HepG2 (cell line): ENCODE data around the gene MRPL58.
"Not testable (repeated sequence)": the region's sequence is repeated elsewhere in the genome, so short reads cannot be mapped to it uniquely, and the experiment has no call there.

Source experiments
- CTCF ChIP-seq: sonication (generic); formaldehyde crosslinking; IDR thresholded peaks from 2 replicates; pipeline ENCODE4 v1.5.0; 2020; ENCODE audit warnings: mild to moderate bottlenecking, missing genetic modification reagents, moderate library complexity
- EP300 ChIP-seq, 3 experiments: sonication (generic) in 1 of 3; formaldehyde crosslinking in 1 of 3; IDR thresholded peaks; 2 replicates each; pipeline versions ENCODE4 v1.5.1 to v1.6.1; 2011 to 2020; ENCODE audit warnings: low read depth in 2 of 3, low read length in 2 of 3, borderline replicate concordance in 1 of 3, improper control_type of control experiment in 1 of 3, mild to moderate bottlenecking in 1 of 3, missing genetic modification reagents in 1 of 3, moderate library complexity in 1 of 3
- MIER3 ChIP-seq: IDR thresholded peaks from 2 replicates; pipeline ENCODE4 v1.6.1; 2016; ENCODE audit warnings: missing compliant biosample characterization, borderline replicate concordance
- SMC3 ChIP-seq: IDR thresholded peaks from 2 replicates; pipeline ENCODE4 v1.6.1; 2011; ENCODE audit warnings: low read length, improper control_type of control experiment

GRCh38 chr17:74982663-74983313 is 29.7 kb upstream of the MRPL58 start:
- TF ChIP-seq EP300 (IDR thresholded peaks at IDR 0.05; ENCODE audit: low read depth in 2 of 2, low read length in 2 of 2); EP300 (CRISPR knock-in tag; IDR thresholded peaks at IDR 0.05; ENCODE audit: borderline replicate concordance); MIER3; SMC3; CTCF (CRISPR knock-in tag): not testable (repeated sequence)
